ENCODE data around the gene ARHGEF25.
A peak's percentile ranks its signal among the peaks of the same experiment; 100 is the strongest.

DNA sequence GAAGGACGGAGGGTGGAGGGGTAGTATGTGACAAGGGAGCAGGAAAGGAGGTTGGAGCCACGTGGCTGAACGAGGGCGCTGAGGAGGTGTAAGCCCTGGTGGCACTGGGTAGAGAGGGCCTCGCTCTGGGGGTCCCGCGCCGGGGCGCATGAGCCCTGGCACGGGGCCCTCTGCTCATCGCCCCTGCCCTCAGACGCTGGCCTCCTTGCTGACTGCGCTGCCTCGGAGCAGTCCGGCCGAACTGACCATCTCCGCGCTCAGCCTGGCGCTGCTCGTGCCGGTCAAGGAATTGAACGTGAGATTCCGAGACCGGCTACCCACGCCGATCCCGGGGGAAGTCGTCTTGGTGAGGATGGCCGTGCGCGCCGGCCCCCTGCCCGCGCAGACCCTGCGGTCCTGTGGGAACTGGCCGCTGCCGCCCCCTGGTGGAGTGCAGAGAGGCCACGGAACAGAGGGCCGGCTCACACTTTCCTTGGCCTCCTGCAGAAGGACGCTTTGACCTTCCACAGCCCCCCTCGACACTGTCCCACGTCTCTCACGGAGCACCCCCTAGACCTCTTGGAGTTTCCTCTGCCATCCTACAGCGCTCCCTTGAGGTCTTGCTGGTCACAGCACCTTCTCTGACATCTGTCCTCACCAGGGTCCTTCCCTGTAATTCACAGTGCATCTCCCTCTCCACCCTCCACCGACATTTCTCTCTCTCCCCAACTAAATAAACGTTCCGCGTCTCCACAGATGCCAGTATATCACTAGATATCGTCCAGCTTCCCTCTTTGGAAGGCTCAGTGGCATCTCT is 10.5 kb downstream of the ARHGEF25 start:
- TF ChIP-seq POLR2AphosphoS5 (IDR thresholded peaks at IDR 0.05; ENCODE audit: low read depth) (no peak), CTCF (IDR thresholded peaks at IDR 0.05; ENCODE audit: insufficient read depth, low read length) (peak; percentile 91), GABPA (IDR thresholded peaks at IDR 0.05; ENCODE audit: low read depth) (no peak), SPI1 (IDR thresholded peaks at IDR 0.05; ENCODE audit: borderline replicate concordance, low read depth) (no peak)
- TF ChIP-seq, protein P1, sequence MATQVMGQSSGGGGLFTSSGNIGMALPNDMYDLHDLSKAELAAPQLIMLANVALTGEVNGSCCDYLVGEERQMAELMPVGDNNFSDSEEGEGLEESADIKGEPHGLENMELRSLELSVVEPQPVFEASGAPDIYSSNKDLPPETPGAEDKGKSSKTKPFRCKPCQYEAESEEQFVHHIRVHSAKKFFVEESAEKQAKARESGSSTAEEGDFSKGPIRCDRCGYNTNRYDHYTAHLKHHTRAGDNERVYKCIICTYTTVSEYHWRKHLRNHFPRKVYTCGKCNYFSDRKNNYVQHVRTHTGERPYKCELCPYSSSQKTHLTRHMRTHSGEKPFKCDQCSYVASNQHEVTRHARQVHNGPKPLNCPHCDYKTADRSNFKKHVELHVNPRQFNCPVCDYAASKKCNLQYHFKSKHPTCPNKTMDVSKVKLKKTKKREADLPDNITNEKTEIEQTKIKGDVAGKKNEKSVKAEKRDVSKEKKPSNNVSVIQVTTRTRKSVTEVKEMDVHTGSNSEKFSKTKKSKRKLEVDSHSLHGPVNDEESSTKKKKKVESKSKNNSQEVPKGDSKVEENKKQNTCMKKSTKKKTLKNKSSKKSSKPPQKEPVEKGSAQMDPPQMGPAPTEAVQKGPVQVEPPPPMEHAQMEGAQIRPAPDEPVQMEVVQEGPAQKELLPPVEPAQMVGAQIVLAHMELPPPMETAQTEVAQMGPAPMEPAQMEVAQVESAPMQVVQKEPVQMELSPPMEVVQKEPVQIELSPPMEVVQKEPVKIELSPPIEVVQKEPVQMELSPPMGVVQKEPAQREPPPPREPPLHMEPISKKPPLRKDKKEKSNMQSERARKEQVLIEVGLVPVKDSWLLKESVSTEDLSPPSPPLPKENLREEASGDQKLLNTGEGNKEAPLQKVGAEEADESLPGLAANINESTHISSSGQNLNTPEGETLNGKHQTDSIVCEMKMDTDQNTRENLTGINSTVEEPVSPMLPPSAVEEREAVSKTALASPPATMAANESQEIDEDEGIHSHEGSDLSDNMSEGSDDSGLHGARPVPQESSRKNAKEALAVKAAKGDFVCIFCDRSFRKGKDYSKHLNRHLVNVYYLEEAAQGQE (IDR thresholded peaks at IDR 0.05; ENCODE audit: insufficient replicate concordance, low read depth): no peak

All from HL-60 (cell line).